ENCODE results near the gene PYROXD2.

PYROXD2 gene

DNA sequence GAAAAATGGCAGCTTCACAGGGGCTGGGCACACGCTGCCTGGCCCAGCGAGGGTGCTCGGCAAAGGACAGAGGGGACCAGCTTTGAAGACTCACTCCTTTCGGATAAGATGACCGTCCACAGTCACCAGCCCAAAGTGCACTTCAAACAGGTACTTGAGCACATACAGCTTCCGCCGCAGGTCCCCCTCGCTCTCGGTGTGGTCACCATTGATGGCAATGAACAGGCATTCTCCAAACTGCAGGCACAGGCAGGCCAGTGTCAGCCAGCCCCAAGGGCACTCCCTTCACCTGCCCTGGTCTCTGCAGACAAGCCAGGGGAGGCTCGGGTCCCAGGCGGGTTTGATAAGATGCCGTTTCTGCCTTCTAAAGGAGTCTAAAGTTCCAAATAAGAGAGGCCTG lies 20.2 kb upstream of the PYROXD2 start:
- no peak for DNase-seq (ENCODE audit: low read depth, low spot score)

GRCh38 chr10:98433881-98434732 lies 19.1 kb upstream of the PYROXD2 start:
- DNase-seq (ENCODE audit: low read depth, low spot score): no peak

DNA sequence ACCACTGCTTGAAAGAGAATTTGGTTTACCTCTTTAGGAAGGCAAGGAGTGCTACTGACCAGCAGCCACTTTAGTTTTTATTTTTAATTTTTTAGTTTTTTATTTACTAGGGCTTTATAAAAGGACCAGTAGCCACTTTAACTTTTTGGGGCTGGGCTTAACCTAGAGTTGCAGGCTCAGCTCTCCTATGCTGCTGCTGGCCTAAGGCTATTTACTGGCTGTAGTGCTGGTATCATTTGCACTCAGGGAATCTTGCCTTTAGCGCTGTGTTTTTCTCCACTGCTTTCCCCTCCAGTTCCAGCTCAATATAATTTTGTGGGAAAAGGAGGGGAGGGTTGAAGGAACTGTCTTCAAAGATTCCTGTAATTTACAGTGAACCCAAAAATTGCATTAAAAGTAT lies 18.4 kb upstream of the PYROXD2 start:
- DNase-seq (ENCODE audit: low read depth, low spot score): no peak

DNA sequence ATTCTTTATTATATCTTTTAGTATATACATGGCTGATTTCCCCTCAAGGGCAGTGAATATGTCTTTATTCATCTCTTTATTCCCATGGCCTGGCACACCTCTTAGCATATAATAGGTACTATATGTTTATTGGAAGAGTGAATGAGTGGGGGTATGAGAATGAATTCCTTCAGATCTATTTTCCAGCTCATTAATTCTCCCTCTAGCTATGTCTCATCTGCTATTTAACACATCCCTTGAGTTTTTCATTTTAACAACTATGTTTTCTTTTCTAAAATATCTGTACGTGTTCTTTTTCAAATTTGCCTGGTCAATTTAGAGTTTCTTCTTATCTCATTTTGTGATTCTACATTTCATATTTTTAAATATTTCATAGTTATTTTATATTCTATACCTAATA lies 17.3 kb upstream of the PYROXD2 start:
- DNase-seq (ENCODE audit: low read depth, low spot score): no peak

- no peak for DNase-seq (ENCODE audit: low read depth, low spot score)
Observed at GRCh38 chr10:98431016-98431415, 16.0 kb upstream of the PYROXD2 start.

- DNase-seq (ENCODE audit: low read depth, low spot score): no peak
Observed at GRCh38 chr10:98430427-98430826, 15.4 kb upstream of the PYROXD2 start.

DNA sequence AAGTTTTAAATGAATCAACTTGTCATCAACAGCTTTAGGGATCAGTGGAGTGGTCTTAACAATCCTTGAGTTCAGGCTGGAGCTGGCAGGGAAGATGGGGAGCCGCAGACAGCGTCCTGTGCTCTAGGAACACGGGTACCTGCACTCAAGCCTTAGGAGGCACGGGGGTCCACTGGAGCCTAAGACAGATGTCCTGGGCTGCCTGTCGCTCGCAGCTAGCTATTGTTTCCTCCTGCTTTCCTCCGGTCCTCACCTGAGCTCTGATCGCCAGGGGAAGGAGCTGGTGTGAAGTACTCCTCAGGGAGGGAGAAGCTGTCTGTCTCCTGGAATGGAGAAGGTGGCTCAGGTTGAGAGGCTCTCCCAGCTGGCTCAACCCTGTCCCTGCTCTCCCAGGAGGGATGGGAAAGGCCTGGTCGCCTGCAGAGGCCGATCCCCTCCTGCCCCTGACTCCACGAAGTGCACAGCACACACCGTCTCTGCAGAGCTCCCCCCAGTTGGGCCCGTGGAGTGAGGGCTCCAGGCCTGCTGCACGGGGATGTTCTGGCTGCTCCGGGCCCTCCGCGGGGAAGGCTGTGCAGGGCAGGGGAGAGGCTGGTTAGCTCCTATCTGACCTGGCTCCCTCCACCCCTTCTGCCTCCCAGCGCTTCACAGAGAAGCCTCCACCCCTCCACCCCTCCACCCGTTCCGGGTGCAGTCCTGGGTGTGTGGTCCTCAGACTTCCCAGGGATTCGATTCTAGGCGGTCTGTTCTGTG lies 14.5 kb upstream of the PYROXD2 start:
- DNase-seq (ENCODE audit: low read depth, low spot score): no peak

GRCh38 chr10:98427011-98427515 lies 12.1 kb upstream of the PYROXD2 start:
- DNase-seq (ENCODE audit: low read depth, low spot score): no peak

DNA sequence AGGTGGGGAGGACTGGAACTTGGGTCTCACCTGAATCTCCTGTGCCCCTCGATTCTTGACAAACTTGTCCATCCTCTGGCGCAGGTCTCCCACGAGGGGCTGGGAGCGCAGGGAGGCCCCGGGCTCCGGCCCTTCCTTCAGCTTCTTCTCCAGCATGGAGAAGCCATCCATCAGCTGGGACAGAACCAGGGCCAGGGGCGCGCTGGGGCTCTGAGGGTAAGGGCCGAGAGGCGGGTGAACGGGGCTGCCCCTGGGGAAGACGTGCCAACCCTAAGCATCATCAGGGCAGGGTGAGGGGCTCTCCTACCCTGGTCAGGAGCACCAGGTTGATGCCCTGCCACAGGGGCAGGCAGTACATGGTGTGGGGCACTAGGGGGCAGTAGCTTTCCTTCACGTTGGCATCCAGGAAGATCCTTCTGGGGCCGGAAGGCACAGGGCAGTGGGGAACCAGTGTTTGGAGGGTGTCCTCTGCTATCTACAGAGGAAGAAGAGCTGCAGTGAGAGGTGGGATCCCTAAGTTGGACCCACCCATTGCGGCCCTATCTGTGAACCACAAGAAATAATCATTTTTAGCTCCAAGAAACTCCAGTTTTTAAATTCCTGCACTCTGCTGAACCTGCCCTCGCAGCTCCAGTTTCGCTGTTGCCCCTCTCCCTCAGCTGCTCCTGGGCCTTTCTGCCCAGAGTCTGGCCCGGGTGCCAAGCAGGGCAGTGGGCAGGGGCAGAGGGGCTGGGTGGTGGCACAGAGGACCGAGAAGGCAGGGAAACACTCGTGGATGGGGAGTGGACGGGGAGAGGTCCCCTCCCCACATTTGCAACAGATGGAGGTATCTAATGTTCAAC lies 10.8 kb upstream of the PYROXD2 start:
- peak; percentile 72 for DNase-seq (ENCODE audit: low read depth, low spot score)

GRCh38 chr10:98424295-98425254 lies 9.6 kb upstream of the PYROXD2 start:
- DNase-seq (ENCODE audit: low read depth, low spot score): peak; percentile 75

GRCh38 chr10:98423691-98424120 lies 8.7 kb upstream of the PYROXD2 start:
- DNase-seq (ENCODE audit: low read depth, low spot score): peak; percentile 87

DNA sequence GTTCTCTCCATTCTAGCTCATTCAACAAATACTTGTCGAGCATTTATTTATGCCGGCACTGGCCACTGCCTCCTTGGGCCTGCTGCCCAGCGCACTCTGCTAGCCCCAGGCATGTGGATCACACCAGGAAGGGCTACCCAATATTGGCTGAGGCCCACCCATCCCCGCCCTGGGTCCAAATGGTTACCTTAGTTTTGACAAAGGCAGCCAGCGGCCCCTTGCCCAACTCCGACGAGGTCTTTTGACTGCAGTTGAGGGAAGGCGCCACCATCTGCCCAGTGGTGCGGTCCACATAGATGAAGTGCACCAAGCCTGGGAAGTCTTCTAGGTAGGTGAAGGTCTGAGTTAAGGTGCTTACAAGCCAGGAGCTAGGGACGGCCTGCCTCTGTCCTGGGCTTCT lies 7.2 kb upstream of the PYROXD2 start:
- no peak for DNase-seq (ENCODE audit: low read depth, low spot score)

GRCh38 chr10:98420786-98421185 lies 5.8 kb upstream of the PYROXD2 start:
- DNase-seq (ENCODE audit: low read depth, low spot score): no peak

GRCh38 chr10:98419469-98420261 lies 4.7 kb upstream of the PYROXD2 start:
- no peak for DNase-seq (ENCODE audit: low read depth, low spot score)

GRCh38 chr10:98418665-98419468 lies 3.9 kb upstream of the PYROXD2 start:
- no peak for DNase-seq (ENCODE audit: low read depth, low spot score)

GRCh38 chr10:98417973-98418664 lies 3.1 kb upstream of the PYROXD2 start:
- no peak for DNase-seq (ENCODE audit: low read depth, low spot score)

DNA sequence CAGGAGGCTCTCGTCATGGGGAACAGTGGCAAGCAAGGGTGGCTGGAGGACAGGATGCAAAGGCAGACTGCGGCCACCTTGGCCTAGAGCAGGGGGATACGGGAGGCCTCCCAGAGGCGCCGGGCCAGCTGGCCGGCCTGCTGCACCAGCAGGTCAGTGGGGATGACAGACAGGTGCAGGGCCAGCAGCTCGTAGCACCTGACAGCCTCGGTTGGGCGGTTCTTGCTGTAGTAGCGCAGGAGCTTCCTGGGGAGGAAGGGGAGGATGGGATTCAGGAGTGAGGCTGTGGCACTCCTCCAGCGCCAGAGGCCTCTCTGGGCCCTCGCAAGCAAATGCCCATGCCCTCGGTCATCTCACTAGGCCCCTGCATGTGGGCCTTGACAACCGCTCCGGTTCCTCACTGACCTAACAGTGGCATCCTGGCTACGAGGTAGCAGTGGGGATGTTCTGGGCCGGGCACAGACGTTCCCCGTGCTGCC lies 2.5 kb upstream of the PYROXD2 start:
- DNase-seq (ENCODE audit: low read depth, low spot score): no peak

Measured in ELF-1 (cell line).